ENCODE data around the gene PIBF1.
"Not testable (repeated sequence)": the region's sequence is repeated elsewhere in the genome, so short reads cannot be mapped to it uniquely, and the experiment has no call there.

The PIBF1 gene

DNA sequence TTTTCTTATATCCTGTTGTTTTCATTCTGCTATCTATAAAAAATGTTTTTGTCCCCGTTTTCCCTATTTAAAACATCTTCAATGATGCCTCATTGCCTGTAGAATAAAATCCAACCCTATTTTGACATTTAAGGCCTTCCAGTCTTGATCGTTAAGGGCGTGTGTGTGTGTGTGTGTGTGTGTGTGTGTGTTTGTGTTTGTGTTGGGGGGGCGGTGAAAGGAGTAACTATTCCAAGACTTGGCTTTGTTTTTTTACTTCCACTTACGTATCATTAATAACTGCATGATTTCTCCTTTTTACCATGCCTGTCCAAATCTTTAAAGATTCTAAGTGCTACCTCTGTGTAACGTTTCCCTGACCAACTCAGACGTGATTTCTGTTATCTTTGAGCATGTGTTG lies 784 bp downstream of the PIBF1 start:
- H3K4me1 ChIP-seq (ENCODE audit: insufficient read depth, low read length), result peaks cover 12% of the 10 kb centered on the region
- peak overlapping the region; percentile 95 for H3K4me3 ChIP-seq (ENCODE audit: low read length)
- no peak overlapping the region for H3K27ac ChIP-seq (ENCODE audit: low read length)
- H3K36me3 ChIP-seq (ENCODE audit: insufficient read depth, low read depth, low read length), result peaks cover 28% of the 10 kb centered on the region
- no peaks in the 10 kb centered on the region for H3K27me3 ChIP-seq (ENCODE audit: insufficient read depth, low read length)
- H3K9me3 ChIP-seq (ENCODE audit: insufficient read depth, low read depth, low read length), result no peaks in the 10 kb centered on the region
- peak overlapping the region; percentile 95; the same call in 1 of the 2 replicates for H3K9ac ChIP-seq (ENCODE audit: low read depth, low read length)

GRCh38 chr13:72784679-72785078 lies 2.7 kb downstream of the PIBF1 start:
- H3K4me3 ChIP-seq (ENCODE audit: low read length); H3K36me3 ChIP-seq (ENCODE audit: insufficient read depth, low read depth, low read length); H3K9ac ChIP-seq (ENCODE audit: low read depth, low read length); H3K27ac ChIP-seq (ENCODE audit: low read length); H3K9me3 ChIP-seq (ENCODE audit: insufficient read depth, low read depth, low read length); H3K27me3 ChIP-seq (ENCODE audit: insufficient read depth, low read length): not testable (repeated sequence)
- H3K4me1 ChIP-seq (ENCODE audit: insufficient read depth, low read length), result peaks cover 12% of the 10 kb centered on the region

DNA sequence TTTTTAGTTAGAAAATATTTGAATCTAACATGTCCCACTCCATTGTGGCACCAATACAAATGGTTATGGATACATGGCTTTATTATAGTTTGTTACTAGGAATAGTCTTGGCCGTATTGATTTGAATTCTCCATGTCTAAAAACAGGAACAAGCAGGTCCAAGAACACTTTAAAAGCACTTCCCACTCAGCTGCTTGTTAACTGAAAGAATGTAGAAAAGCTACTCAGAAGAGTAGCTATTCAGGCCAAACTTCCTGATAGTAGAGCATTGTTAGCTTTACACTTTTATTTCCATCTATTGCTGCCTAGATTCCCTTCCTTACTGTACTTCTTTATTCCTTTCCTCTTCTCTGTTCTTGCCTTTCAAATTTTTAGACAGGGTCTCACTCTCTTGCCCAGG lies 6.9 kb downstream of the PIBF1 start:
- no peaks in the 10 kb centered on the region for H3K4me1 ChIP-seq (ENCODE audit: insufficient read depth, low read length)
- no peak overlapping the region for H3K9ac ChIP-seq (ENCODE audit: low read depth, low read length)
- no peak overlapping the region for H3K27ac ChIP-seq (ENCODE audit: low read length)
- peaks cover 27% of the 10 kb centered on the region for H3K36me3 ChIP-seq (ENCODE audit: insufficient read depth, low read depth, low read length)
- H3K4me3 ChIP-seq (ENCODE audit: low read length), result no peak overlapping the region
- no peaks in the 10 kb centered on the region for H3K27me3 ChIP-seq (ENCODE audit: insufficient read depth, low read length)
- no peaks in the 10 kb centered on the region for H3K9me3 ChIP-seq (ENCODE audit: insufficient read depth, low read depth, low read length)

- no peak overlapping the region for H3K27ac ChIP-seq (ENCODE audit: low read length)
- no peak overlapping the region for H3K4me3 ChIP-seq (ENCODE audit: low read length)
- peaks cover 42% of the 10 kb centered on the region for H3K36me3 ChIP-seq (ENCODE audit: insufficient read depth, low read depth, low read length)
- no peak overlapping the region for H3K9ac ChIP-seq (ENCODE audit: low read depth, low read length)
- H3K27me3 ChIP-seq (ENCODE audit: insufficient read depth, low read length), result no peaks in the 10 kb centered on the region
- no peaks in the 10 kb centered on the region for H3K9me3 ChIP-seq (ENCODE audit: insufficient read depth, low read depth, low read length)
- H3K4me1 ChIP-seq (ENCODE audit: insufficient read depth, low read length), result no peaks in the 10 kb centered on the region
Measured at GRCh38 chr13:72792640-72793039, 10.7 kb downstream of the PIBF1 start.

DNA sequence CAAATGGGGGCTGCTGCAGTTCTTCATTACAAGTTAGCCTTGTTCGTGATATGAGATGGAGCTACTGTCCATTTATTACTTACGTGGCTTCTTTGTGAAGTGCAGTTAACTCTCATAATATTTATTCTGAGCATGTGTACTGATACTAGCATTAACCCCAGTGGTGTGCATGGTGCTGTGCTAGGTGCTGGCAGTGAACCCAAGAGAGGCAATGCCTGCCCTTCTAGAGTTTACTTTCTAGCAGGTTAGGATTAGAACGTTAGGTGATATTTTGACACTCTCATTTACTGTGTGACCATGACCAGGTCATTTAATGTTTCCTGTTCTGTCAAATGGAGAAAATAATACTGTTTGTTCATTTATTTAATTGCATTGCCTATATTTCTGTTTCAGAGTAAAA lies 16.9 kb downstream of the PIBF1 start:
- Histone ChIP-seq H3K4me1 (ENCODE audit: insufficient read depth, low read length) (no peaks in the 10 kb centered on the region), H3K27ac (ENCODE audit: low read length) (no peak overlapping the region), H3K4me3 (ENCODE audit: low read length) (no peak overlapping the region), H3K36me3 (ENCODE audit: insufficient read depth, low read depth, low read length) (peaks cover 44% of the 10 kb centered on the region), H3K9me3 (ENCODE audit: insufficient read depth, low read depth, low read length) (no peaks in the 10 kb centered on the region), H3K9ac (ENCODE audit: low read depth, low read length) (no peak overlapping the region), H3K27me3 (ENCODE audit: insufficient read depth, low read length) (no peaks in the 10 kb centered on the region)

DNA sequence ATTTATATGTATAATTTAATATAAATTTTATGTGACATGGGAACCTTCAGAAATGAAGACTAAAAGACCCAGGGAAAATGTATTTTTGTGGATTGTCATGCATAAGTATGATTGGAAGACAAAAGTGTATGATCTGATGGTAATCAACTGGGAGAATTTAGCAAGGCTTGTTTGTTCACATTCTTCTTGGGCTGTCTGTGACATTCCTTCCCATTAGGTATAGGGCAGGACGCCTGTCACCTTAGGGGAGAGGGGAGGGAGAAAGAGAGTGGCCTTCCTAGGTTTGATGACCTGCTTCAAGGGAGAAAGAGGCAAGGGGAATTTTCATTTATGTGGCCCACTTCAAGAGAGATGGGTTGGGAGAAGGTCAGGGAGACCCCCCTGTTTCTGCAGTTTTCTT lies 22.4 kb downstream of the PIBF1 start:
- Histone ChIP-seq H3K4me3 (ENCODE audit: low read length) (no peak overlapping the region), H3K9me3 (ENCODE audit: insufficient read depth, low read depth, low read length) (no peaks in the 10 kb centered on the region), H3K27me3 (ENCODE audit: insufficient read depth, low read length) (no peaks in the 10 kb centered on the region), H3K9ac (ENCODE audit: low read depth, low read length) (no peak overlapping the region), H3K36me3 (ENCODE audit: insufficient read depth, low read depth, low read length) (peaks cover 19% of the 10 kb centered on the region; the same call in 1 of the 2 replicates), H3K4me1 (ENCODE audit: insufficient read depth, low read length) (no peaks in the 10 kb centered on the region), H3K27ac (ENCODE audit: low read length) (no peak overlapping the region)

- Histone ChIP-seq H3K27me3 (ENCODE audit: insufficient read depth, low read length) (no peaks in the 10 kb centered on the region), H3K27ac (ENCODE audit: low read length) (no peak overlapping the region), H3K9me3 (ENCODE audit: insufficient read depth, low read depth, low read length) (no peaks in the 10 kb centered on the region), H3K36me3 (ENCODE audit: insufficient read depth, low read depth, low read length) (peaks cover 16% of the 10 kb centered on the region; the same call in 1 of the 2 replicates), H3K4me3 (ENCODE audit: low read length) (no peak overlapping the region), H3K4me1 (ENCODE audit: insufficient read depth, low read length) (no peaks in the 10 kb centered on the region), H3K9ac (ENCODE audit: low read depth, low read length) (no peak overlapping the region)
Measured at GRCh38 chr13:72805676-72806346, 23.9 kb downstream of the PIBF1 start.

DNA sequence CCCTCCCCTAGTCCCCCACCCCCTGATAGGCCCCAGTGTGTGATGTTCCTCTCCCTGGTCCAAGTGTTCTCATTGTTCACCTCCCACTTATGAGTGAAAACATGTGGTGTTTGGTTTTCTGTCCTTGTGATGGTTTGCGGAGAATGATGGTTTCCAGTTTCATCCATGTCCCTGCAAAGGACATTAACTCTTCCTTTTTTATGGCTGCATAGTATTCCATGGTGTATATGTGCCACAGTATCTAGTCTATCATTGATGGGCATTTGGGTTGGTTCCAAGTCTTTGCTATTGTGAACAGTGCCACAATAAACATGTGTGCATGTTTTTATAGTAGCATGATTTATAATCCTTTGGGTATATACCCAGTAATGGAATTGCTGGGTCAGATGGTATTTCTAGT lies 24.6 kb downstream of the PIBF1 start:
- peaks cover 16% of the 10 kb centered on the region; the same call in 1 of the 2 replicates for H3K36me3 ChIP-seq (ENCODE audit: insufficient read depth, low read depth, low read length)
- not testable (repeated sequence) for H3K9me3 ChIP-seq (ENCODE audit: insufficient read depth, low read depth, low read length)

GRCh38 chr13:72808917-72809500 lies 27.1 kb downstream of the PIBF1 start:
- Histone ChIP-seq H3K9me3 (ENCODE audit: insufficient read depth, low read depth, low read length) (no peaks in the 10 kb centered on the region), H3K27me3 (ENCODE audit: insufficient read depth, low read length) (no peaks in the 10 kb centered on the region), H3K27ac (ENCODE audit: low read length) (no peak overlapping the region), H3K4me3 (ENCODE audit: low read length) (no peak overlapping the region), H3K36me3 (ENCODE audit: insufficient read depth, low read depth, low read length) (peaks cover 20% of the 10 kb centered on the region; the same call in 1 of the 2 replicates), H3K4me1 (ENCODE audit: insufficient read depth, low read length) (no peaks in the 10 kb centered on the region), H3K9ac (ENCODE audit: low read depth, low read length) (no peak overlapping the region)

More for the DNA sequence above, 24.6 kb downstream of the PIBF1 start:
- H3K27me3 ChIP-seq (ENCODE audit: insufficient read depth, low read length); H3K4me3 ChIP-seq (ENCODE audit: low read length); H3K9ac ChIP-seq (ENCODE audit: low read depth, low read length); H3K27ac ChIP-seq (ENCODE audit: low read length); H3K4me1 ChIP-seq (ENCODE audit: insufficient read depth, low read length): not testable (repeated sequence)

DNA sequence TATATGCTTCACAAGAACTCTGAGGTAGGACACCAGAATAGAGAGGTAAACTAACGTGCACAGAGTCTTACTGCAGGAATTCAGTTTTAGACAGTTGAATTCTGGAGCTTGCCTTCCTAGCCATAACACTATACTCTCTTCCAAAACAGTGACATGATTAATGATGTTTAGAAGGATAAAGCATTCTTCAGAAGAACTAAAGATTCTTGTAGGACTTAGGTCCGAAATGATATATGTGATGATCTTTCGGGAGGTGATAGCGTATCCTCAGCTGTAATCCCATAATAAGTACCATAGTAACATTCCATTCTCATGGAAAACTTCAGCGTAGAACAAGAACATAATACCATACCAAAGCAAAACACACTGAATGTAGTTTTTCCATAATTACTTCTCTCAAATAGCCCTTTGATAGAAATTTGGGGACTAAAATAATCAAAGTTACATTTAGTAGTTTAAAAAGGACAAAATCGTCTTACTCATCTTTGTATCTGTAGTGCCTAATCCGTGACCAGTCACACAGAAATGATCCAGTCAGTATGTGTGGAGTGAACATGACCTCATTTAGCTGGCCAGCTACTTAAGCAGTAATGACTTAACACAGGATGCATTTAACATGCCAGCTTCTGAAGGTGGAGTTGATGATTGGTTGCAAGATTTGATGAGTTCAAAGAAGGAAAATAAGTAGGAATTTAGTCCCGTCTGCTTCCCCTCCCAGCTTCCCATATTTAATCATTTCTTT lies 38.4 kb downstream of the PIBF1 start:
- H3K9me3 ChIP-seq (ENCODE audit: insufficient read depth, low read depth, low read length), result no peaks in the 10 kb centered on the region
- H3K9ac ChIP-seq (ENCODE audit: low read depth, low read length), result no peak overlapping the region
- peaks cover 11% of the 10 kb centered on the region; the same call in 1 of the 2 replicates for H3K36me3 ChIP-seq (ENCODE audit: insufficient read depth, low read depth, low read length)
- peaks cover 4% of the 10 kb centered on the region; the same call in 1 of the 2 replicates for H3K4me1 ChIP-seq (ENCODE audit: insufficient read depth, low read length)
- no peaks in the 10 kb centered on the region for H3K27me3 ChIP-seq (ENCODE audit: insufficient read depth, low read length)
- no peak overlapping the region for H3K27ac ChIP-seq (ENCODE audit: low read length)
- H3K4me3 ChIP-seq (ENCODE audit: low read length), result no peak overlapping the region

- H3K4me3 ChIP-seq (ENCODE audit: low read length), result no peak overlapping the region
- H3K9me3 ChIP-seq (ENCODE audit: insufficient read depth, low read depth, low read length), result no peaks in the 10 kb centered on the region
- peaks cover 13% of the 10 kb centered on the region; the same call in 1 of the 2 replicates for H3K36me3 ChIP-seq (ENCODE audit: insufficient read depth, low read depth, low read length)
- H3K27ac ChIP-seq (ENCODE audit: low read length), result no peak overlapping the region
- H3K27me3 ChIP-seq (ENCODE audit: insufficient read depth, low read length), result no peaks in the 10 kb centered on the region
- no peak overlapping the region for H3K9ac ChIP-seq (ENCODE audit: low read depth, low read length)
- H3K4me1 ChIP-seq (ENCODE audit: insufficient read depth, low read length), result peaks cover 4% of the 10 kb centered on the region; the same call in 1 of the 2 replicates
Measured at GRCh38 chr13:72820898-72821279, 39.0 kb downstream of the PIBF1 start.

- Histone ChIP-seq H3K9ac (ENCODE audit: low read depth, low read length) (no peak overlapping the region), H3K27me3 (ENCODE audit: insufficient read depth, low read length) (no peaks in the 10 kb centered on the region), H3K9me3 (ENCODE audit: insufficient read depth, low read depth, low read length) (no peaks in the 10 kb centered on the region), H3K36me3 (ENCODE audit: insufficient read depth, low read depth, low read length) (peaks cover 18% of the 10 kb centered on the region), H3K27ac (ENCODE audit: low read length) (no peak overlapping the region), H3K4me3 (ENCODE audit: low read length) (no peak overlapping the region), H3K4me1 (ENCODE audit: insufficient read depth, low read length) (peaks cover 4% of the 10 kb centered on the region; the same call in 1 of the 2 replicates)
Measured at GRCh38 chr13:72823081-72823480, 41.1 kb downstream of the PIBF1 start.
